ENCODE measurements around the gene CCDC13. TPM values are rescaled to one million over a fixed set of nuclear protein-coding genes. Genes with fewer than 3 reads are reported as not detected.

Gene CCDC13
- total RNA-seq, 5 donors from 2014 or later (not counting 1 experiment from before 2014, with no cell fraction given) = 0.28 to 2.1 (median 1.3) TPM; not detected in 1

DNA sequence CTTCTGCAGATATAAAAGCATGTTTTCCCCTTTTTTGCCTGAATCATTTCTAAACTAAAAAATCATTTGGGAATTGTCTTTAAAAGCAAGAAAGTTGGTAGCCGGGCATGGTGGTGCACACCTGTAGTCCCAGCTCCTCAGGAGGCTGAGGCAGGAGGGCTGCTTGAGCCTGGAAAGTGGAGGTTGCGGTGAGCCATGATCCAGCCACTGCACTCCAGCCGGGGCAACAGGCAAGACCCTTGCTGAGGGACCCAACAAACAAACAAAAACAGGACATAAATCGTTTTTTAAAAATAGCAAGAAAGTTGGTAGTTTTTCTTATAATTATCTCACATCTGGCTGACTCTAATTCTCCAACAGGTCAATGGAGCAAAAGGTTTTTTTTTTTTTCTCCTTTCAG is 28.7 kb upstream of the CCDC13 start:
- Histone ChIP-seq H3K4me1 (ENCODE audit: control insufficient read depth in 1 of 2, extremely low read depth in 1 of 2, insufficient read depth in 2 of 2, low read length in 2 of 2) (peaks cover 18 to 19% of the 10 kb centered on the region in 2 experiments), H3K9me3 (no peaks in the 10 kb centered on the region), H3K36me3 (ENCODE audit: control insufficient read depth in 2 of 2, extremely low read depth in 1 of 2, insufficient read depth in 1 of 2, low read length in 1 of 2) (no peaks in the 10 kb centered on the region), H3K4me3 (ENCODE audit: control insufficient read depth in 1 of 2, extremely low read depth in 1 of 2, low read length in 1 of 2) (no peak overlapping the region), H3K27me3 (replicated peaks in 1 of 2; ENCODE audit: control insufficient read depth in 2 of 2, extremely low read depth in 1 of 2, insufficient read depth in 2 of 2, low read length in 1 of 2) (peaks cover 0 to 7% of the 10 kb centered on the region in 2 experiments), H3K27ac (ENCODE audit: low read length) (no peak overlapping the region)
- H3K4me1 Mint-ChIP-seq = peaks cover 49 to 52% (median 51%) of the 10 kb centered on the region in 3 donors
- H3K4me3 Mint-ChIP-seq = no peak overlapping the region
- DNase-seq (no peak), ATAC-seq (replicated peaks in 1 of 4) (no peak)
- H3K27ac Mint-ChIP-seq = no peak overlapping the region
- H3K36me3 Mint-ChIP-seq = no peaks in the 10 kb centered on the region
- whole genome bisulfite sequencing (ENCODE audit: insufficient coverage) = no CpG with 5 or more reads among the region's 4 CpGs
- ChIA-PET CTCF (no interaction called here), POLR2A (no interaction called here)
- H3K27me3 Mint-ChIP-seq = peaks cover 12 to 14% of the 10 kb centered on the region in 2 donors
- H3K9me3 Mint-ChIP-seq = no peaks in the 10 kb centered on the region

DNA sequence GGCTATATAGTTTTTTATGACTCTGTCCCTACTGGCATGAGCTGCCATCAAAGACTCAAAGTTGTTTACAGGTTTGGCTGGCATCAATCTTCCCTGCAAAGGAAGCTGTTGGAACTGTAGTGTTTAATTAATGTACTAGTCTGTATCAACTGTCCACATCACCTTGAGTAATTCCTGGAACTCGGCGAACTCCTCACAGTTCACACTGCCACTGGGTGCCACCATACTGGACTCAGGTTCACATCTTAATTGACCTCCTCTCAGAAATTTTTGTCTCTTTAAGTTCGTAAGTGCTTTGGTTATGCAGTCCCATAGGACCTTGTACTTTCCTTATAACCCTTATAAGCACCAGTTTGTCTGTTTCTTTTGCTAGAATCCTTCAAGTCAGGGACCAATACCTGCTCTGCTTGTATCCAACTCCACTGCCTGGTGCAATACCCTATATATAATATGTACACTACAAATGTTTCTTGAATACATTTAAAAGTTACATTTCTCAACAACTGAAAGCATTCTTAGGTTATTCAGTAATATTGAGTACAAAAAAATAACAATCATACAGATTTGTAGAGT is 28.1 kb upstream of the CCDC13 start:
- H3K27me3 ChIP-seq (replicated peaks in 1 of 2; ENCODE audit: control insufficient read depth in 2 of 2, extremely low read depth in 1 of 2, insufficient read depth in 2 of 2, low read length in 1 of 2) = peaks cover 0 to 5% of the 10 kb centered on the region in 2 experiments
- Mint-ChIP-seq H3K36me3 (no peaks in the 10 kb centered on the region), H3K9me3 (no peaks in the 10 kb centered on the region), H3K27me3 (peaks cover 6 to 8% of the 10 kb centered on the region in 2 donors), H3K4me1 (peaks cover 49 to 55% (median 53%) of the 10 kb centered on the region in 3 donors), H3K27ac (no peak overlapping the region), H3K4me3 (no peak overlapping the region)
- no peak for DNase-seq
- H3K4me1 ChIP-seq (ENCODE audit: control insufficient read depth in 1 of 2, extremely low read depth in 1 of 2, insufficient read depth in 2 of 2, low read length in 2 of 2) = peaks cover 18 to 19% of the 10 kb centered on the region in 2 experiments
- no peaks in the 10 kb centered on the region for H3K36me3 ChIP-seq (ENCODE audit: control insufficient read depth in 2 of 2, extremely low read depth in 1 of 2, insufficient read depth in 1 of 2, low read length in 1 of 2)
- H3K9me3 ChIP-seq = no peaks in the 10 kb centered on the region
- ChIA-PET CTCF (no interaction called here), POLR2A (interaction anchor here in 1 of 2 donors (0.6 kb wide), 1 partner anchor 391 kb away, joined by 3 read pairs; no protein-coding TSS in a partner anchor)
- no peak overlapping the region for H3K27ac ChIP-seq (ENCODE audit: low read length)
- WGBS (ENCODE audit: insufficient coverage) = no CpG with 5 or more reads among the region's 3 CpGs
- no peak for ATAC-seq (replicated peaks in 1 of 4)
- no peak overlapping the region for H3K4me3 ChIP-seq (ENCODE audit: control insufficient read depth in 1 of 2, extremely low read depth in 1 of 2, low read length in 1 of 2)

DNA sequence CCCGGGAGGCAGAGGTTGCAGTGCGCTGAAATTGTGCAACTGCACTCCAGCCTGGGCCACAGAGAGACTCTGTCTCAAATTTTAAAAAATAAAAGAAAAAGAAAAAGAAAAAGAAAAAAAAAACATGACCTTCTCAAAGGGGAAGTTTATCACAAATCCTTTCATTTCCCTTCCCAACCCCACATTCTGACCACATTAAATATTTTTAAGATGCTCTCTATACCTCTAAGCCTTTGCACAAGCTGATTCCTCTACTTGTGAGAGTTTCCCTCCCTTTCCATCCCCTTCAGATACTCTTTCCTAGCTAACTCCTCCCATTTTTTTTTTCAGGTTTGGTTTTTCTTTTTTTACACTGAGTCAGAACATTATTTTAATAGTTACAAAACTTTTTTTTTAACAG is 27.2 kb upstream of the CCDC13 start:
- no peaks in the 10 kb centered on the region for H3K36me3 Mint-ChIP-seq

DNA sequence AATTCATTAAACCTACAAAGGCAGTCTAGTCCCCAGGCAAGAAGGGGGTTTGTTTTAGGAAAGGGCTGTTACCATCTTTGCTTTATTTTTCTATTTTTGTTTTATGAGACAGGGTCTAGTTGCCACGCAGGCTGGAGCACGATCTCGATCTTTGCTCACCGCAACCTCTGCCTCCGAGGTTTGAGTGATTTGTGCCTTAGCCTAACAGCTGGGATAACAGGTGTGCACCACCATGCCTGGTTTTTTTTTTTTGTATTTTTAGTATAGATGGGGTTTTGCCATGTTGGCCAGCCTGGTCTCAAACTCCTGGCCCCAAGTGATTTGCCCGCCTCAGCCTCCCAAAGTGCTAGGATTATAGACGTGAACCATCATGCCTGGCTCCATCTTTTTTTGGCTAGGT is 26.3 kb upstream of the CCDC13 start:
- Histone ChIP-seq H3K4me3 (ENCODE audit: control insufficient read depth in 1 of 2, extremely low read depth in 1 of 2, low read length in 1 of 2) (no peak overlapping the region), H3K27ac (ENCODE audit: low read length) (no peak overlapping the region), H3K9me3 (no peaks in the 10 kb centered on the region), H3K4me1 (ENCODE audit: control insufficient read depth in 1 of 2, extremely low read depth in 1 of 2, insufficient read depth in 2 of 2, low read length in 2 of 2) (peaks cover 15 to 18% of the 10 kb centered on the region in 2 experiments), H3K27me3 (replicated peaks in 1 of 2; ENCODE audit: control insufficient read depth in 2 of 2, extremely low read depth in 1 of 2, insufficient read depth in 2 of 2, low read length in 1 of 2) (no peaks in the 10 kb centered on the region), H3K36me3 (ENCODE audit: control insufficient read depth in 2 of 2, extremely low read depth in 1 of 2, insufficient read depth in 1 of 2, low read length in 1 of 2) (no peaks in the 10 kb centered on the region)
- no peaks in the 10 kb centered on the region for H3K27me3 Mint-ChIP-seq
- H3K4me3 Mint-ChIP-seq = no peak overlapping the region
- POLR2A ChIA-PET = no interaction called here
- 83% methylated on average over 6 of the region's 7 CpGs for WGBS (ENCODE audit: insufficient coverage)
- CTCF ChIA-PET = no interaction called here
- no peak for ATAC-seq (replicated peaks in 1 of 4)
- H3K27ac Mint-ChIP-seq = no peak overlapping the region
- peaks cover 55 to 65% (median 57%) of the 10 kb centered on the region in 3 donors for H3K4me1 Mint-ChIP-seq
- no peak for DNase-seq
- H3K36me3 Mint-ChIP-seq = no peaks in the 10 kb centered on the region
- no peaks in the 10 kb centered on the region for H3K9me3 Mint-ChIP-seq

More for the DNA sequence above, 27.2 kb upstream of the CCDC13 start:
- no peak overlapping the region for H3K4me3 Mint-ChIP-seq
- H3K27ac Mint-ChIP-seq = peak overlapping the region in 1 of 2 donors; percentile 52
- peaks cover 57 to 62% (median 60%) of the 10 kb centered on the region in 3 donors for H3K4me1 Mint-ChIP-seq
- ChIA-PET CTCF (no interaction called here), POLR2A (no interaction called here)
- Histone ChIP-seq H3K36me3 (ENCODE audit: control insufficient read depth in 2 of 2, extremely low read depth in 1 of 2, insufficient read depth in 1 of 2, low read length in 1 of 2) (no peaks in the 10 kb centered on the region), H3K27ac (ENCODE audit: low read length) (no peak overlapping the region), H3K9me3 (no peaks in the 10 kb centered on the region), H3K27me3 (replicated peaks in 1 of 2; ENCODE audit: control insufficient read depth in 2 of 2, extremely low read depth in 1 of 2, insufficient read depth in 2 of 2, low read length in 1 of 2) (peaks cover 0 to 2% of the 10 kb centered on the region in 2 experiments), H3K4me3 (ENCODE audit: control insufficient read depth in 1 of 2, extremely low read depth in 1 of 2, low read length in 1 of 2) (no peak overlapping the region), H3K4me1 (ENCODE audit: control insufficient read depth in 1 of 2, extremely low read depth in 1 of 2, insufficient read depth in 2 of 2, low read length in 2 of 2) (peaks cover 18% of the 10 kb centered on the region in 2 experiments)
- H3K9me3 Mint-ChIP-seq = no peaks in the 10 kb centered on the region
- ATAC-seq (replicated peaks in 1 of 4) (no peak), DNase-seq (peak in 1 of 35 experiments; percentile 12)
- H3K27me3 Mint-ChIP-seq = peaks cover 0 to 1% of the 10 kb centered on the region in 2 donors
- WGBS (ENCODE audit: insufficient coverage) = 82% methylated on average over 2 of the region's 2 CpGs

- H3K27me3 Mint-ChIP-seq = no peaks in the 10 kb centered on the region
- H3K27ac Mint-ChIP-seq = no peak overlapping the region
- Histone ChIP-seq H3K36me3 (ENCODE audit: control insufficient read depth in 2 of 2, extremely low read depth in 1 of 2, insufficient read depth in 1 of 2, low read length in 1 of 2) (peaks cover 3% of the 10 kb centered on the region in 2 donors), H3K4me1 (ENCODE audit: control insufficient read depth in 1 of 2, extremely low read depth in 1 of 2, insufficient read depth in 2 of 2, low read length in 2 of 2) (peaks cover 5 to 11% of the 10 kb centered on the region in 2 experiments), H3K27me3 (replicated peaks in 1 of 2; ENCODE audit: control insufficient read depth in 2 of 2, extremely low read depth in 1 of 2, insufficient read depth in 2 of 2, low read length in 1 of 2) (no peaks in the 10 kb centered on the region), H3K9me3 (no peaks in the 10 kb centered on the region), H3K4me3 (ENCODE audit: control insufficient read depth in 1 of 2, extremely low read depth in 1 of 2, low read length in 1 of 2) (no peak overlapping the region), H3K27ac (ENCODE audit: low read length) (no peak overlapping the region)
- DNase-seq (no peak), ATAC-seq (replicated peaks in 1 of 4) (no peak)
- H3K4me3 Mint-ChIP-seq = no peak overlapping the region
- CTCF ChIA-PET = interaction anchor here (0.6 to 0.9 kb wide), 6 partner anchors 14 to 1458 kb away, joined by 3 to 5 read pairs (median 3); no protein-coding TSS in a partner anchor
- POLR2A ChIA-PET = interaction anchor here in 1 of 2 donors (0.6 to 0.7 kb wide), 2 partner anchors 160 to 375 kb away, joined by 3 to 6 read pairs; no protein-coding TSS in a partner anchor
- no peaks in the 10 kb centered on the region for H3K9me3 Mint-ChIP-seq
- H3K36me3 Mint-ChIP-seq = peaks cover 7% of the 10 kb centered on the region
- 100% methylated on average over 2 of the region's 5 CpGs for WGBS (ENCODE audit: insufficient coverage)
- H3K4me1 Mint-ChIP-seq = peaks cover 29 to 38% (median 37%) of the 10 kb centered on the region in 3 donors
Measured at GRCh38 chr3:42796332-42796885, 23.4 kb upstream of the CCDC13 start.

- ATAC-seq (replicated peaks in 1 of 4) = no peak
- H3K36me3 ChIP-seq (ENCODE audit: control insufficient read depth in 2 of 2, extremely low read depth in 1 of 2, insufficient read depth in 1 of 2, low read length in 1 of 2) = peaks cover 3 to 4% of the 10 kb centered on the region in 2 donors
- no peaks in the 10 kb centered on the region for H3K9me3 ChIP-seq
- ChIA-PET CTCF (interaction anchor here (0.6 to 1.9 kb wide), 6 partner anchors 11 to 87 kb away, joined by 3 to 4 read pairs (median 3); no protein-coding TSS in a partner anchor), POLR2A (interaction anchor here in 1 of 2 donors (0.7 kb wide), 1 partner anchor 375 kb away, joined by 3 read pairs; no protein-coding TSS in a partner anchor)
- H3K36me3 Mint-ChIP-seq = peaks cover 11% of the 10 kb centered on the region
- no CpG with 5 or more reads among the region's 2 CpGs for WGBS (ENCODE audit: insufficient coverage)
- no peak for DNase-seq
- H3K4me1 ChIP-seq (ENCODE audit: control insufficient read depth in 1 of 2, extremely low read depth in 1 of 2, insufficient read depth in 2 of 2, low read length in 2 of 2) = peaks cover 3 to 9% of the 10 kb centered on the region in 2 experiments
- H3K4me1 Mint-ChIP-seq = peaks cover 26 to 32% (median 31%) of the 10 kb centered on the region in 3 donors
- no peak overlapping the region for H3K4me3 ChIP-seq (ENCODE audit: control insufficient read depth in 1 of 2, extremely low read depth in 1 of 2, low read length in 1 of 2)
- H3K27ac Mint-ChIP-seq = no peak overlapping the region
- H3K27me3 Mint-ChIP-seq = no peaks in the 10 kb centered on the region
- H3K9me3 Mint-ChIP-seq = no peaks in the 10 kb centered on the region
- no peak overlapping the region for H3K4me3 Mint-ChIP-seq
- no peak overlapping the region for H3K27ac ChIP-seq (ENCODE audit: low read length)
- H3K27me3 ChIP-seq (replicated peaks in 1 of 2; ENCODE audit: control insufficient read depth in 2 of 2, extremely low read depth in 1 of 2, insufficient read depth in 2 of 2, low read length in 1 of 2) = no peaks in the 10 kb centered on the region
Measured at GRCh38 chr3:42795621-42796181, 22.6 kb upstream of the CCDC13 start.

Measured in T-cell (primary cell).